K562 (cell line): ENCODE data around the gene SLMAP. TPM values are rescaled to one million over a fixed set of nuclear protein-coding genes. Genes with fewer than 3 reads are reported as not detected.

Experiments
- CREB3 ChIP-seq: fragments of 450-650 bp; conservative IDR thresholded peaks from 2 replicates; pipeline ENCODE4 v1.6.1; 2016; ENCODE audit warnings: missing genetic modification characterization, low read depth, mild to moderate bottlenecking, missing compliant biosample characterization, moderate library complexity
- E4F1 ChIP-seq: fragments of 250-450 bp; sonication (Bioruptor Pico); IDR thresholded peaks from 2 replicates; pipeline ENCODE4 v1.5.0; 2021; ENCODE audit warnings: mild to moderate bottlenecking, borderline replicate concordance
- EHMT2 ChIP-seq: fragments of 450-650 bp; IDR thresholded peaks from 2 replicates; pipeline ENCODE4 v1.6.1; 2018; ENCODE audit warnings: antibody characterized with exemption
- ELF1 ChIP-seq: fragments of 200-800 bp; sonication (Bioruptor generic); IDR thresholded peaks from 2 replicates; pipeline ENCODE4 v1.6.1; 2016; ENCODE audit warnings: missing genetic modification characterization, missing compliant biosample characterization
- KAT8 ChIP-seq: fragments of 450-650 bp; IDR thresholded peaks from 2 replicates; pipeline ENCODE4 v1.6.1; 2016; ENCODE audit warnings: low read depth, mild to moderate bottlenecking
- KLF6 ChIP-seq: fragments of 250-450 bp; sonication (Bioruptor Pico); IDR thresholded peaks from 2 replicates; pipeline ENCODE4 v1.4.0; 2020; ENCODE audit warnings: mild to moderate bottlenecking, moderate library complexity, borderline replicate concordance
- OTX1 ChIP-seq: fragments of 450-650 bp; formaldehyde crosslinking; IDR thresholded peaks from 2 replicates; pipeline ENCODE4 v1.4.0; 2022; ENCODE audit warnings: mild to moderate bottlenecking
- RUNX1 ChIP-seq: sonication (generic); IDR thresholded peaks from 2 replicates; pipeline ENCODE4 v1.6.1; 2016; ENCODE audit warnings: antibody characterized with exemption, low read depth
- SNIP1 ChIP-seq: fragments of 450-650 bp; IDR thresholded peaks from 2 replicates; pipeline ENCODE4 v1.7.1; 2017; ENCODE audit warnings: low read depth, mild to moderate bottlenecking
- SP2 ChIP-seq: IDR thresholded peaks from 2 replicates; pipeline ENCODE4 v1.6.1; 2011; ENCODE audit warnings: mild to moderate bottlenecking, low read depth, low read length, moderate library complexity; ENCODE audit not compliant: poor library complexity, severe bottlenecking; ENCODE audit errors: extremely low read depth
- STAG1 ChIP-seq: sonication (generic); formaldehyde crosslinking; IDR thresholded peaks from 2 replicates; pipeline ENCODE4 v1.5.0; 2020; ENCODE audit warnings: missing genetic modification reagents, borderline replicate concordance
- STAT6 ChIP-seq: sonication (generic); formaldehyde crosslinking; IDR thresholded peaks from 2 replicates; pipeline ENCODE4 v1.8.1; 2023; ENCODE audit warnings: mild to moderate bottlenecking, missing genetic modification reagents
- TEAD2 ChIP-seq: fragments of 450-650 bp; IDR thresholded peaks from 2 replicates; pipeline ENCODE4 v1.6.1; 2016; ENCODE audit warnings: missing genetic modification characterization, control low read depth, missing compliant biosample characterization
- ZMIZ1 ChIP-seq, 2 experiments: fragments of 150-350 bp in 1 of 2; IDR thresholded peaks; 2 replicates each; pipeline ENCODE4 v1.6.1; 2012 to 2016; ENCODE audit warnings: low read depth in 2 of 2, low read length in 2 of 2, mild to moderate bottlenecking in 1 of 2, moderate library complexity in 1 of 2
- ZNF140 ChIP-seq: fragments of 250-450 bp; sonication (Bioruptor Pico); IDR thresholded peaks from 2 replicates; pipeline ENCODE4 v1.8.0; 2021; ENCODE audit warnings: moderate library complexity, mild to moderate bottlenecking, inconsistent platforms
- ZNF197 ChIP-seq: fragments of 200-800 bp; sonication (Bioruptor generic); IDR thresholded peaks from 2 replicates; pipeline ENCODE4 v1.6.1; 2016; ENCODE audit warnings: low read depth, missing genetic modification characterization, missing compliant biosample characterization
- ZNF224 ChIP-seq: sonication (generic); formaldehyde crosslinking; IDR thresholded peaks from 2 replicates; pipeline ENCODE4 v1.8.0; 2022; ENCODE audit warnings: mild to moderate bottlenecking, missing genetic modification reagents
- ZNF23 ChIP-seq: fragments of 250-450 bp; sonication (Bioruptor Pico); IDR thresholded peaks from 2 replicates; pipeline ENCODE4 v1.4.0; 2020; ENCODE audit warnings: mild to moderate bottlenecking
- ZNF3 ChIP-seq: fragments of 250-450 bp; sonication (Bioruptor Pico); IDR thresholded peaks from 2 replicates; pipeline ENCODE4 v1.5.0; 2021; ENCODE audit warnings: mild to moderate bottlenecking, moderate library complexity
- polyA plus RNA-seq, 8 experiments: library from polyadenylated mRNA; depleted of rRNA in 4 of 8; stranded (reverse) in 5 of 8; unstranded in 3 of 8; fragments of >200 nt; fragmentation: Nextera tagmentation in 2 of 8; fragmentation: Illumina TruSeq in 1 of 8; extraction: Ambion mirVana in 2 of 8; extraction: Trizol in 1 of 8; gene quantifications; 2 replicates each; pipeline versions ENCODE4 v1.2.1 to v1.2.3, GENCODE V29; 2011 to 2014; ENCODE audit warnings: inconsistent platforms in 1 of 8, missing spikeins in 1 of 8
- total RNA-seq, 7 experiments: library from RNA; depleted of rRNA in 6 of 7; stranded (reverse); fragments of >200 nt in 6 of 7; fragmentation: Illumina TruSeq in 2 of 7; extraction: Trizol in 2 of 7; gene quantifications; 2 replicates each; pipeline versions ENCODE4 v1.2.1 to v1.2.3, GENCODE V29; 2011 to 2021; ENCODE audit warnings: low replicate concordance in 1 of 7

Gene SLMAP
- total and polyA plus RNA-seq, 9 of the 15 experiments (the other 6 are each of a cell fraction or from before 2014, with no cell fraction given): 12.1 to 50.7 (median 28.3) TPM

- no peak for TF ChIP-seq ZNF197 (CRISPR knock-in tag)
- TF ChIP-seq ZNF3 (CRISPR knock-in tag): no peak
- no peak for TF ChIP-seq KAT8
- peak in 1 of 2 experiments; percentile 67; a peak in 1 of 4 replicates for TF ChIP-seq ZMIZ1 (IDR thresholded peaks at IDR 0.05; ENCODE audit: low read depth in 2 of 2, low read length in 2 of 2)
- TF ChIP-seq STAT6: no peak
- no peak for TF ChIP-seq TEAD2 (tag)
- no peak for TF ChIP-seq ZNF224 (CRISPR knock-in tag)
- no peak for TF ChIP-seq ZNF140
- TF ChIP-seq SP2: no peak
- TF ChIP-seq SNIP1: no peak
- TF ChIP-seq KLF6 (CRISPR knock-in tag): no peak
- no peak for TF ChIP-seq STAG1 (CRISPR knock-in tag)
- no peak for TF ChIP-seq E4F1 (CRISPR knock-in tag)
- no peak for TF ChIP-seq RUNX1
- TF ChIP-seq OTX1 (CRISPR knock-in tag): no peak
- no peak for TF ChIP-seq CREB3 (tag)
- TF ChIP-seq ELF1: no peak
- no peak for TF ChIP-seq EHMT2
- no peak for TF ChIP-seq ZNF23 (CRISPR knock-in tag)
Observed at GRCh38 chr3:57935539-57935938, 179.4 kb downstream of the SLMAP start (continued).
